Measurements from ENCODE around the gene NAT9.

The NAT9 gene

DNA sequence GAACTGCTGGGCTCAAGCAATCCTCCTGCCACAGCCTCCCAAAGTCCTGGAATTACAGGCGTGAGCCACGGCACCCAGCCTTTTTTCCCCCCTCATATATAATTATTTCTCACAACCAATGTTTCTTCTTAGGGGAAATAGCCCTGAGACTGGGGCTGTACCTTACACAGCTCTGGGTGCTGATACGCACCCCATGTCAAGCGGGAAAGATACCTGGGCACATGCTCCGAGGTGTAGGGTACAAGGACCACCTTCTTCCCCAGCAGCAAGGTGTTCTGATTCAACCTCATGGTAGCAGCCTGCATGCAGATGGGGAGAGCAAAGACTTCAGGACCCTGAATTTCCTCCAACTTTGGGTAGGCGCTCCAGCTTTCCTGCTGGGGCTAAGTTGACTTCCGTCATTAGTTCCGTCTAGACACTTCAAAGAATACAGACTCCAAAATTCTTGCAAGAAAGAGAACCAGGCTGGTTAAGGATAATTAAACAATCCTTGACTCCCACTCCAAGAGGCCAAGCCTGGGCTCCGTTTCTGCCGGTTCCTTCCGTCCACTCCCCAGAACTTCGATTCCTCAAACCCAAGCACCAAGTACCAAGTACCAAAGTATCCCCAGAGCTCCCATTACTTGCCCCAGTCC, 619 bp downstream of the NAT9 start:
- H3K9ac ChIP-seq (ENCODE audit: low read depth, low read length) = peak overlapping the region; percentile 82
- no peaks in the 10 kb centered on the region for H3K9me3 ChIP-seq (ENCODE audit: control insufficient read depth, insufficient read depth, low read length)
- H3K4me1 ChIP-seq (ENCODE audit: control insufficient read depth, insufficient read depth, low read length) = no peaks in the 10 kb centered on the region
- peak overlapping the region; percentile 93 for H3K4me3 ChIP-seq (ENCODE audit: low read depth, low read length)
- peaks cover 33% of the 10 kb centered on the region for H3K36me3 ChIP-seq (ENCODE audit: control insufficient read depth, insufficient read depth, low read length)
- H3K27me3 ChIP-seq (ENCODE audit: control insufficient read depth, insufficient read depth, low read length) = no peaks in the 10 kb centered on the region

DNA sequence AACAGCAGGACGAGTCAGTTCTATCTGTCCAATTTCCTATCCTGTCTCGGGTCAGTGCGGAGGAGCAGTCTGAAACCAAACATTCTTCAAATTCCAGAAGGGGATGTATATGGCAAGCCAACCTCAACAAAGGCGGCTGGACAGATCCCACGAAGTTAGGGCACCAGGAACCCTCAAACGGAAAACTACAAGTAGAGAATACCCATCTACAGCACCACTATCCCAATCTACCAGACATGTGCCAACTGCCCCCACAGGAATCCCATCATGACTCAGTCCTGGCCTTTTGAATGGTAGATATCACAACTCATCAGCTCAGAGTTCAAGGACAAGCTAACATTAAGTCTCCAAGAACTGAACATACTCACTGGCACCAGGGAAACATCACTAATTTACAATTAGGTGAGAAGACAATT, 2.3 kb downstream of the NAT9 start:
- Histone ChIP-seq H3K9me3 (ENCODE audit: control insufficient read depth, insufficient read depth, low read length) (no peaks in the 10 kb centered on the region), H3K4me3 (ENCODE audit: low read depth, low read length) (no peak overlapping the region), H3K36me3 (ENCODE audit: control insufficient read depth, insufficient read depth, low read length) (peaks cover 39% of the 10 kb centered on the region), H3K27me3 (ENCODE audit: control insufficient read depth, insufficient read depth, low read length) (no peaks in the 10 kb centered on the region), H3K9ac (ENCODE audit: low read depth, low read length) (no peak overlapping the region), H3K4me1 (ENCODE audit: control insufficient read depth, insufficient read depth, low read length) (no peaks in the 10 kb centered on the region)

DNA sequence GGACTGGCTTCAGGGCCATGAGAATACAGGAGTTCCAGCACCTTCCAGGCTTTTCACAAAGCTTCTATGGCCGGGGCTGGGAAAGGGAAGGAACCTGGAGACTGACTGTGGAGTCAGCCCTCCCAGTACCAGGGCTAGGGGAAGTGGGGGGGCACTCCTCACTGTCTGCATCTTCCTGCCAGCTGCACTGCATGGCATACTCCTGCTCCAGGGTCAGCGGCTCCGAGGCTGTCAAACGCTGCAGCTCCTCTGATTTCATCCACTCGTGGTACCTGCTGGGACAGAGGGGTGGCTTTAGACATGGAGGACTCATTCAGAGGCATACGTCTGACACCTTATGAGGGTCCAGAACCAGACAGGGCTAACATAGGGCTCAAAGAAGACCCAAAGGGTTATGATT, 2.7 kb downstream of the NAT9 start:
- H3K4me3 ChIP-seq (ENCODE audit: low read depth, low read length) = no peak overlapping the region
- peaks cover 43% of the 10 kb centered on the region for H3K36me3 ChIP-seq (ENCODE audit: control insufficient read depth, insufficient read depth, low read length)
- no peak overlapping the region for H3K9ac ChIP-seq (ENCODE audit: low read depth, low read length)
- no peaks in the 10 kb centered on the region for H3K27me3 ChIP-seq (ENCODE audit: control insufficient read depth, insufficient read depth, low read length)
- no peaks in the 10 kb centered on the region for H3K4me1 ChIP-seq (ENCODE audit: control insufficient read depth, insufficient read depth, low read length)
- no peaks in the 10 kb centered on the region for H3K9me3 ChIP-seq (ENCODE audit: control insufficient read depth, insufficient read depth, low read length)

- Histone ChIP-seq H3K36me3 (ENCODE audit: control insufficient read depth, insufficient read depth, low read length) (peaks cover 40% of the 10 kb centered on the region), H3K4me1 (ENCODE audit: control insufficient read depth, insufficient read depth, low read length) (no peaks in the 10 kb centered on the region), H3K9me3 (ENCODE audit: control insufficient read depth, insufficient read depth, low read length) (no peaks in the 10 kb centered on the region), H3K9ac (ENCODE audit: low read depth, low read length) (no peak overlapping the region), H3K4me3 (ENCODE audit: low read depth, low read length) (no peak overlapping the region), H3K27me3 (ENCODE audit: control insufficient read depth, insufficient read depth, low read length) (no peaks in the 10 kb centered on the region)
These were observed 4.1 kb downstream of the NAT9 start for GRCh38 chr17:74772053-74772452.

- Histone ChIP-seq H3K36me3 (ENCODE audit: control insufficient read depth, insufficient read depth, low read length) (peaks cover 40% of the 10 kb centered on the region), H3K4me3 (ENCODE audit: low read depth, low read length) (no peak overlapping the region), H3K4me1 (ENCODE audit: control insufficient read depth, insufficient read depth, low read length) (no peaks in the 10 kb centered on the region), H3K9ac (ENCODE audit: low read depth, low read length) (no peak overlapping the region), H3K9me3 (ENCODE audit: control insufficient read depth, insufficient read depth, low read length) (no peaks in the 10 kb centered on the region), H3K27me3 (ENCODE audit: control insufficient read depth, insufficient read depth, low read length) (no peaks in the 10 kb centered on the region)
These were observed 4.7 kb downstream of the NAT9 start for GRCh38 chr17:74771319-74771914.

DNA sequence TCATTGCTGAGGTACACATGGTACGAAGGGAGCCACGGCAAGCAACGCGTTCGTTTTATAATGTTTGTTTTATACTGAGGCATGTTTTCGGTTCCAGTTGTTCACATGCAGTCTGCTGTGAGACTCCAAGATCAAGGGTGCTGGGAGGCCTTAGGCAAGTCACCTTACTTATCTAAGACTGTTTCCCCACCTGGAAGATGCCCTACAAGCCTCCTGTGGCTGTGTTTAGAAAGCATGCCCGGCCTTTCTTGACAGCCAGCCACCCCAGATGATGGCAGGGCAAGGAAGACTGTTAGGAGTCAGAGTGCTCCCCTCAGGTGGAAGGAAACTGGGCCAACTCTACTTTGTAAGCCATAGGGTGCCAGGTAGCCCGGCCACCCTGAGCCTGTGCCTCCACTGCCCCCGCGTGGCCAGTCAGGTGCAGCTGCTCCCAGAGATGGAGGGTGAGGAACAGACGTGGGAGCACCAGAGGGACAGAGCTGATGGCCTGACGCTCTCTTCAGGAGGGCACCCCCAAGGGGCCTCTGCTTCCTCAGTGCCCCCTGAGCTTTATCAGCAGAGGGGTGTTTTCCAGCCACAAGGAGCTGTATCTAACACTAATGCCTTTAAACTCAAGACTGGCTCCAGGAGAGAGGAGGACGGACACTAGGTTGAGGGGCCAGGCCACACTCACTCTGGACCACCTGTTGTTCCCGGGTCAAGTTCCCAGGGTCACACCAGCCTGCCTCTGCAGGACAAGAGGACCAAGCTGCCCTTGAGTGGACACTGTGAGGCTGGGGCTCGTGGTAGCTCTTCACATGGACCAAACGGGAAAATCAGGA, 5.4 kb downstream of the NAT9 start:
- H3K36me3 ChIP-seq (ENCODE audit: control insufficient read depth, insufficient read depth, low read length) = peaks cover 42% of the 10 kb centered on the region
- H3K4me3 ChIP-seq (ENCODE audit: low read depth, low read length) = no peak overlapping the region
- no peaks in the 10 kb centered on the region for H3K9me3 ChIP-seq (ENCODE audit: control insufficient read depth, insufficient read depth, low read length)
- no peak overlapping the region for H3K9ac ChIP-seq (ENCODE audit: low read depth, low read length)
- H3K27me3 ChIP-seq (ENCODE audit: control insufficient read depth, insufficient read depth, low read length) = no peaks in the 10 kb centered on the region
- no peaks in the 10 kb centered on the region for H3K4me1 ChIP-seq (ENCODE audit: control insufficient read depth, insufficient read depth, low read length)

- Histone ChIP-seq H3K4me1 (ENCODE audit: control insufficient read depth, insufficient read depth, low read length) (no peaks in the 10 kb centered on the region), H3K9me3 (ENCODE audit: control insufficient read depth, insufficient read depth, low read length) (no peaks in the 10 kb centered on the region), H3K36me3 (ENCODE audit: control insufficient read depth, insufficient read depth, low read length) (peaks cover 44% of the 10 kb centered on the region), H3K27me3 (ENCODE audit: control insufficient read depth, insufficient read depth, low read length) (no peaks in the 10 kb centered on the region), H3K9ac (ENCODE audit: low read depth, low read length) (no peak overlapping the region), H3K4me3 (ENCODE audit: low read depth, low read length) (no peak overlapping the region)
These were observed 6.2 kb downstream of the NAT9 start for GRCh38 chr17:74769856-74770497.

- Histone ChIP-seq H3K4me3 (ENCODE audit: low read depth, low read length) (no peak overlapping the region), H3K36me3 (ENCODE audit: control insufficient read depth, insufficient read depth, low read length) (peaks cover 44% of the 10 kb centered on the region), H3K9ac (ENCODE audit: low read depth, low read length) (no peak overlapping the region), H3K9me3 (ENCODE audit: control insufficient read depth, insufficient read depth, low read length) (no peaks in the 10 kb centered on the region), H3K27me3 (ENCODE audit: control insufficient read depth, insufficient read depth, low read length) (no peaks in the 10 kb centered on the region), H3K4me1 (ENCODE audit: control insufficient read depth, insufficient read depth, low read length) (no peaks in the 10 kb centered on the region)
These were observed 6.8 kb downstream of the NAT9 start for GRCh38 chr17:74769266-74769855.

GRCh38 chr17:74768763-74769114, 7.4 kb downstream of the NAT9 start:
- no peak overlapping the region for H3K9ac ChIP-seq (ENCODE audit: low read depth, low read length)
- H3K4me3 ChIP-seq (ENCODE audit: low read depth, low read length) = no peak overlapping the region
- H3K27me3 ChIP-seq (ENCODE audit: control insufficient read depth, insufficient read depth, low read length) = no peaks in the 10 kb centered on the region
- no peaks in the 10 kb centered on the region for H3K9me3 ChIP-seq (ENCODE audit: control insufficient read depth, insufficient read depth, low read length)
- H3K36me3 ChIP-seq (ENCODE audit: control insufficient read depth, insufficient read depth, low read length) = peaks cover 44% of the 10 kb centered on the region
- H3K4me1 ChIP-seq (ENCODE audit: control insufficient read depth, insufficient read depth, low read length) = no peaks in the 10 kb centered on the region

GRCh38 chr17:74768069-74768762, 7.9 kb downstream of the NAT9 start:
- Histone ChIP-seq H3K27me3 (ENCODE audit: control insufficient read depth, insufficient read depth, low read length) (no peaks in the 10 kb centered on the region), H3K4me3 (ENCODE audit: low read depth, low read length) (no peak overlapping the region), H3K9me3 (ENCODE audit: control insufficient read depth, insufficient read depth, low read length) (no peaks in the 10 kb centered on the region), H3K9ac (ENCODE audit: low read depth, low read length) (no peak overlapping the region), H3K36me3 (ENCODE audit: control insufficient read depth, insufficient read depth, low read length) (peaks cover 39% of the 10 kb centered on the region), H3K4me1 (ENCODE audit: control insufficient read depth, insufficient read depth, low read length) (no peaks in the 10 kb centered on the region)

- H3K9ac ChIP-seq (ENCODE audit: low read depth, low read length) = no peak overlapping the region
- H3K36me3 ChIP-seq (ENCODE audit: control insufficient read depth, insufficient read depth, low read length) = peaks cover 28% of the 10 kb centered on the region
- H3K4me3 ChIP-seq (ENCODE audit: low read depth, low read length) = no peak overlapping the region
- no peaks in the 10 kb centered on the region for H3K9me3 ChIP-seq (ENCODE audit: control insufficient read depth, insufficient read depth, low read length)
- H3K4me1 ChIP-seq (ENCODE audit: control insufficient read depth, insufficient read depth, low read length) = no peaks in the 10 kb centered on the region
- H3K27me3 ChIP-seq (ENCODE audit: control insufficient read depth, insufficient read depth, low read length) = no peaks in the 10 kb centered on the region
These were observed 9.0 kb downstream of the NAT9 start for GRCh38 chr17:74767111-74767516.
